Endothelial cell (in vitro differentiated cells): ENCODE data around the gene GNG14. TPM values are rescaled to one million over a fixed set of nuclear protein-coding genes. Genes with fewer than 3 reads are reported as not detected.
A peak's percentile ranks its signal among the peaks of the same experiment; 100 is the strongest.

Experiments used
- DNase-seq: peaks from one replicate; pipeline ENCODE4 v3.0.0; 2021; ENCODE audit warnings: low spot score
- H3K27ac Mint-ChIP-seq: one replicate; pipeline ENCODE4 v1.8.0; 2021; ENCODE audit warnings: mixed read lengths, inconsistent platforms; ENCODE audit not compliant: unreplicated experiment
- H3K27me3 Mint-ChIP-seq: one replicate; pipeline ENCODE4 v1.8.0; 2021; ENCODE audit warnings: mild to moderate bottlenecking, moderate library complexity, mixed read lengths, inconsistent platforms; ENCODE audit not compliant: unreplicated experiment
- H3K36me3 Mint-ChIP-seq: one replicate; pipeline ENCODE4 v1.8.0; 2021; ENCODE audit warnings: mild to moderate bottlenecking, low read depth, mixed read lengths, inconsistent platforms; ENCODE audit not compliant: unreplicated experiment
- H3K4me1 Mint-ChIP-seq: one replicate; pipeline ENCODE4 v1.8.0; 2021; ENCODE audit warnings: mild to moderate bottlenecking, mixed read lengths, inconsistent platforms; ENCODE audit not compliant: unreplicated experiment
- H3K4me3 Mint-ChIP-seq: one replicate; pipeline ENCODE4 v1.8.0; 2021; ENCODE audit warnings: mild to moderate bottlenecking, mixed read lengths, inconsistent platforms; ENCODE audit not compliant: unreplicated experiment
- H3K9me3 Mint-ChIP-seq: one replicate; pipeline ENCODE4 v1.8.0; 2021; ENCODE audit warnings: mixed read lengths, inconsistent platforms; ENCODE audit not compliant: unreplicated experiment
- CTCF ChIP-seq: fragments of 200-600 bp; sonication (generic); IDR thresholded peaks from one replicate; pipeline ENCODE4 v1.5.0; 2021; ENCODE audit warnings: antibody characterized with exemption; ENCODE audit not compliant: unreplicated experiment
- total RNA-seq: library from RNA; stranded (reverse); fragmentation: NEBNext Ultra II Directional; extraction: Animal tissue kit (Norgen Biotek cat#: 25700); gene quantifications from one replicate; pipeline ENCODE4 v1.2.1, GENCODE V29; 2021; ENCODE audit not compliant: unreplicated experiment

The GNG14 gene
- total RNA-seq, 1 donor from 2014 or later = not detected

- TF ChIP-seq CTCF = no peak
- H3K4me1 Mint-ChIP-seq = no peaks in the 10 kb centered on the region
- DNase-seq = no peak
- no peak overlapping the region for H3K27ac Mint-ChIP-seq
- H3K9me3 Mint-ChIP-seq = no peaks in the 10 kb centered on the region
- H3K27me3 Mint-ChIP-seq = peaks cover 8% of the 10 kb centered on the region
- H3K36me3 Mint-ChIP-seq = peaks cover 28% of the 10 kb centered on the region
- H3K4me3 Mint-ChIP-seq = no peak overlapping the region
Observed at GRCh38 chr19:12652219-12652618, 35.6 kb upstream of the GNG14 start.

- H3K4me3 Mint-ChIP-seq = peak overlapping the region; percentile 4
- TF ChIP-seq CTCF = no peak
Observed at GRCh38 chr19:12655546-12655945, 32.3 kb upstream of the GNG14 start.

GRCh38 chr19:12656899-12657571, 30.8 kb upstream of the GNG14 start:
- no peak for DNase-seq
- H3K4me1 Mint-ChIP-seq = no peaks in the 10 kb centered on the region
- no peak overlapping the region for H3K27ac Mint-ChIP-seq
- H3K4me3 Mint-ChIP-seq = peak overlapping the region; percentile 37
- H3K36me3 Mint-ChIP-seq = peaks cover 25% of the 10 kb centered on the region
- TF ChIP-seq CTCF = no peak
- H3K27me3 Mint-ChIP-seq = peaks cover 5% of the 10 kb centered on the region
- no peaks in the 10 kb centered on the region for H3K9me3 Mint-ChIP-seq

More at GRCh38 chr19:12655546-12655945, 32.3 kb upstream of the GNG14 start:
- no peak for DNase-seq
- peaks cover 5% of the 10 kb centered on the region for H3K27me3 Mint-ChIP-seq
- no peaks in the 10 kb centered on the region for H3K9me3 Mint-ChIP-seq
- no peaks in the 10 kb centered on the region for H3K4me1 Mint-ChIP-seq
- no peak overlapping the region for H3K27ac Mint-ChIP-seq
- H3K36me3 Mint-ChIP-seq = peaks cover 32% of the 10 kb centered on the region

GRCh38 chr19:12657966-12658365, 29.8 kb upstream of the GNG14 start:
- H3K36me3 Mint-ChIP-seq = peaks cover 24% of the 10 kb centered on the region
- no peak for DNase-seq
- H3K4me3 Mint-ChIP-seq = no peak overlapping the region
- no peak for TF ChIP-seq CTCF
- no peaks in the 10 kb centered on the region for H3K4me1 Mint-ChIP-seq
- H3K27me3 Mint-ChIP-seq = peaks cover 6% of the 10 kb centered on the region
- H3K9me3 Mint-ChIP-seq = no peaks in the 10 kb centered on the region
- H3K27ac Mint-ChIP-seq = no peak overlapping the region

- DNase-seq = no peak
- Mint-ChIP-seq H3K36me3 (peaks cover 22% of the 10 kb centered on the region), H3K4me3 (no peak overlapping the region), H3K27me3 (peaks cover 8% of the 10 kb centered on the region), H3K27ac (no peak overlapping the region), H3K9me3 (no peaks in the 10 kb centered on the region), H3K4me1 (peaks cover 3% of the 10 kb centered on the region)
- TF ChIP-seq CTCF = no peak
Observed at GRCh38 chr19:12660980-12661379, 26.8 kb upstream of the GNG14 start.
